Skin epidermis (tissue), 12 donors: ENCODE results near the gene VSTM2L.

Source experiments
- H3K27ac ChIP-seq, 21 experiments: fragments of 200-600 bp; sonication (generic) in 11 of 21; one replicate each; pipeline ENCODE4 v1.5.0; 2020; ENCODE audit warnings: mild to moderate bottlenecking in 3 of 21, inconsistent platforms in 2 of 21, moderate library complexity in 2 of 21
- H3K4me3 ChIP-seq, 7 experiments: fragments of 200-600 bp; sonication (generic) in 2 of 7; one replicate each; pipeline ENCODE4 v1.5.0; 2020; ENCODE audit warnings: inconsistent platforms in 2 of 7, mild to moderate bottlenecking in 2 of 7, moderate library complexity in 1 of 7

VSTM2L gene

GRCh38 chr20:37898233-37899104, 4.5 kb upstream of the VSTM2L start:
- H3K4me3 ChIP-seq, result no peak overlapping the region
- H3K27ac ChIP-seq, result no peak overlapping the region

- H3K27ac ChIP-seq, result no peak overlapping the region
- H3K4me3 ChIP-seq, result no peak overlapping the region
Observed at GRCh38 chr20:37899105-37900045, 3.6 kb upstream of the VSTM2L start.

- H3K27ac ChIP-seq, result no peak overlapping the region
- no peak overlapping the region for H3K4me3 ChIP-seq
Observed at GRCh38 chr20:37901240-37901639, 1.7 kb upstream of the VSTM2L start.

GRCh38 chr20:37901654-37902503, 1.0 kb upstream of the VSTM2L start:
- no peak overlapping the region for H3K27ac ChIP-seq
- H3K4me3 ChIP-seq, result peak overlapping the region in 1 of 7 experiments; percentile 28

DNA sequence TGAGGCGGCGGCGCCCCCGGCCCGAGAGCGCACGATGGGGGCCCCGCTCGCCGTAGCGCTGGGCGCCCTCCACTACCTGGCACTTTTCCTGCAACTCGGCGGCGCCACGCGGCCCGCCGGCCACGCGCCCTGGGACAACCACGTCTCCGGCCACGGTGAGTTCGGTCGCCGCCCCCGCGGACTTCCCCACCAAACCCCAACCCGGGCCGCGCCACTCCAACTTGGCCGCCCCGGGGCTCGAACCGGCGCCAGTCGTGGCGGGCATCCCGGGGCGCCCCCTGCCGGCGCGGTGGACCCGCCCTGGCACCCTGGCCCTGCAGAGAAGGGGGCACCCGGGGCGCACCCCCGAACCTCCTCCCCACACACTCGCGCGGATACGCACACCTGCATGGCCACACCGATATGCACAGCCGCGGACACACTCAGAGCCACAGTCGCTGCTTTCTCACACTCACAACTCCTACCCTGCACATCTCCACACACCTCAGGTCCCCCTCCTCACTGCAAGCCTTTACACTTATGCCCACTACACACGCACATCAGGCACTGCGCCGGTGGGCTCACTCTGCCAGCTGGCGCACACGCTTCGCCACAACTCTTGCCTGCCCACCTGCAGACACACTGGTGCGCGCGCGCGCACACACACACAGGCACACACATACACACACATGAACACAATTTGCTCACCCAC, 535 bp downstream of the VSTM2L start:
- Histone ChIP-seq H3K27ac (no peak overlapping the region), H3K4me3 (peak overlapping the region in 6 of 7 experiments; percentile 10 to 29 (median 20))

- H3K4me3 ChIP-seq, result no peak overlapping the region
Observed at GRCh38 chr20:37904008-37904642, 1.2 kb downstream of the VSTM2L start.

DNA sequence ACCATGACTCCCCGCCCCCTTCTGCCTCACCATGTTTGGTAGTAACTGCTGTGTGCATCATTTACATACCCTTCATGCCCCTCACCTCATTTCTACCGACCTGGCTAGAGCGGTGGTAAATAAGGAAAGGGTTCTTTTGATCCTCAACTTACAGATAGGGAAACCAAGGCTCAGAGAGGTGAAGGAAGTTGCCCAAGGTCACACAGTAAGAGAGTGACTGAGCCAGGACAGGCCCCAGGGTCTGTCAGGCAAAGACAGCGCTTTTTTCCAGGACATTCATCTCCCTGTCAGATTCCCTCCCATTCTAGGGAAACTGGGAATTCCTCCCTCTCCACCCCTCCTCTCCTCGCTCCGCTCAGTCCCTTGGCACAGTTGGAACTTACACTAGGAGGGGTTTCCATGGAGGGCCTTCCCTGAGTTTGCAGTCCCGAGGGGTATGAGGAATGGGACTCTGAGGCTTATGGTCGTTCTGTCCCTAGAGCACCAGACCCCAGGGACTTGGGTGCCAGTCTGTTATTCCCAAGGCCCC, 2.0 kb downstream of the VSTM2L start:
- no peak overlapping the region for H3K27ac ChIP-seq
- no peak overlapping the region for H3K4me3 ChIP-seq

More at GRCh38 chr20:37904008-37904642, 1.2 kb downstream of the VSTM2L start:
- no peak overlapping the region for H3K27ac ChIP-seq

DNA sequence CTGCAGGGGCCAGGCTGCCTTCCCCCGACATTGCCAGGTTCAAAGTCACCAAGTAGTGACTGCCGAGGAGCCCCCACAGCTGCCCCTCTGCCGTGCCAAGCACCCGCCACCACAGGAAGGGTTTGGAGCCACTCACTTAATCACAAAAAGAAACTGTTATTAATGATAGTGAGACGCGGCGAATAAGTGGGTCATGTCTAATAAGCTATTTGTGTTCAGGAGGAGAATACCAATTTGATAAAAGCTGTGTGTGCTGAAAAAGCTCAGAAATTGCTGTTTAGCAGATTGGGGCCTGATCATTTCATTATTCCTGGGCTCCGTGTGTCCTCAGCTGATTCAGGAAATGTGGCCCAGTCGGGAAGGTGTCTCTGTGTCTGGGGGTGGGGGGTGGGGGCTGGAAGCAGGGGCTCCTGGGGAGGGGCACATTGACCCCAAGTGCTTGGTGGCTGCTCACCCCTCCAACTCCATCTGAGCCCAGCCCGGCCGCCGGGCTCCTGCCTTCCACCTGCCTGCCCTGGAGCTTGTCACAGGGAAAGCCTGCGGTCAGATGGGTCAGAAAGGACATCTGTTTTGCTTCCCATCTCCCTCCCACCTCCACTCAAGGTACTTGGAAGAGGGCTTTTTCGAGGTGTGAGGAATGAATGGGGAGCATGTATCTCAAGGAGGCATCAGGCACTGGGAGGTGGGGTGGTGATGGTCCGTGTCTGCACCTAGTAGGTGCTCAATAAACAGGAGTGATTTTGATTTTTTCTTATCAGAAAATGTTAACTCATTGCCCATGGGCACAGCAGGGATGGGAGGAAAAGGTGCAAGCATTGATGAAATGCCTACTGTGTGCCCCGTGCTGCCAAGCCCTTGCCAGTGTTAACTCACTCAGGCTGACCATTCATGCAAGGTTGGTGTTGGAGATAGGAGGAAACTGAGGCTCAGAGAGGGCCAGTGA, 3.0 kb downstream of the VSTM2L start:
- Histone ChIP-seq H3K27ac (no peak overlapping the region), H3K4me3 (no peak overlapping the region)

DNA sequence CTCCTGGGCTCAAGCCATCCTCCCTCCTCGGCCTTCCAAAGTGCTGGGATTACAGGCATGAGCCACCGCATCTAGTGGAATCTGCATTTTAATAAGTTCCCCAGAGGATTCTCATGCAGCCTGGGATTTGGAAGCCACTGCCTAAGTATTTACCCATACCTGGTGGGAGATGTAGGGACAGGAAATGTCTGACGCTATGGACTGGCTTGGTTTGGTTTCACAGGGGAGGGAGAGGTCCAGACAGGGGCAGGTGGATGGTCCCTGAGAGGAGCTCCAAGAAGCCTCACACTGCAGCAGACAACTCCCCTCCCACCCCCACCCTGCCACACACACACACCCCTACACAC, 4.4 kb downstream of the VSTM2L start:
- Histone ChIP-seq H3K4me3 (no peak overlapping the region), H3K27ac (no peak overlapping the region)

DNA sequence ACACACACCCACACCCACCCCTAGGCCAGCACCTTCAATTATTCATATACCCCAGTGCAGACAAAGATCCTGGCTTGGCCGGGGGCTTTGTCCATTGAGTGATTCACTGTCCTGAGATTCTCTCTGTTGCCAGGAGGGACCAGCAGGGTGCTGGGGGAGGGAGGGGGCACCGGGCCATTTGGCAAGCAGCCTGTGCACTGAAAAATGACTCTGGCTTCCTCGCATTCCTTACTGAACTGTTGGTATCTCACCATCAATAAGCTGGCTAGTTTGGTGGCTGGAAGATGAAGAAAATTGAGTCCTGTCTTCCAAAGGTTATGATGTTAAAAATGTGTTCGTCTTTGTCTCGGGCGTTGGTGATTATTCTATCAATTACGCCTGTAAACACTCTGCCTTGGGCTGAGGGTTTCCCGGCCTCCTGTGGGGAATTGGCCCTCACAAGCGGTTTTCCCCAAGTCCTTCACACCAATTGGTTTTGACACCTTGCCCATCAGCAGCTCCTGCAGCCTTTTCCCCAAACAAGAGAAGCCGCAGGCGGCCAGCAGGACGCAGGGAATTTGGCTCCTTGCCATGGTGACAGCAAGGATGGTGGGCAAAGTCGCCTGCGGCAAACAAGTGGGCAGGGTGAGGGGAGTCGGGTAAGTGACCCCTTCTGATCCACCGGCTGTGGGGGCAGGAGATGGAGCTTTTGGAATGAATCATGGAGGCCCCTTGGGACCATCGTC, 4.9 kb downstream of the VSTM2L start:
- H3K27ac ChIP-seq, result no peak overlapping the region
- no peak overlapping the region for H3K4me3 ChIP-seq

DNA sequence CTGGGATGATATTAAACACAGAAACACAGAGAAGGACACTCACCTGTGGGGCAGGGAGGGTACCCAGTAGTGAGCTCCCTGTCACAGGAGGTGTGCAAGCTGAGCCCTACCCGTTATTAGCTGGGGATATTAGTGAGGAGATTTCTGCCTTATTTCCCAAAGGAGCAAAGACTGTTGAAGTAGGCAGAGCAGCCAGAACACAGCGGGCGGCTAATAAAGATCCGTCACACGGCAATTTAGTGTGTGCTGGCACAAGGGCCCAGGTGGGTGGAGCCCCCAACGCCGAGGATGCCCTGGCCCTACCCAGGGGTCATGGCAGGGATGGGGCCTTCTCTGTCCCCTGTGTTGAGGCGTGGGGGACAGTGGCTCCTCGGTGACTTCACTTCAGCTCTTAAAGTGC, 8.3 kb downstream of the VSTM2L start:
- H3K27ac ChIP-seq, result no peak overlapping the region
- no peak overlapping the region for H3K4me3 ChIP-seq

- H3K27ac ChIP-seq, result no peak overlapping the region
Observed at GRCh38 chr20:37911838-37912281, 8.9 kb downstream of the VSTM2L start.

DNA sequence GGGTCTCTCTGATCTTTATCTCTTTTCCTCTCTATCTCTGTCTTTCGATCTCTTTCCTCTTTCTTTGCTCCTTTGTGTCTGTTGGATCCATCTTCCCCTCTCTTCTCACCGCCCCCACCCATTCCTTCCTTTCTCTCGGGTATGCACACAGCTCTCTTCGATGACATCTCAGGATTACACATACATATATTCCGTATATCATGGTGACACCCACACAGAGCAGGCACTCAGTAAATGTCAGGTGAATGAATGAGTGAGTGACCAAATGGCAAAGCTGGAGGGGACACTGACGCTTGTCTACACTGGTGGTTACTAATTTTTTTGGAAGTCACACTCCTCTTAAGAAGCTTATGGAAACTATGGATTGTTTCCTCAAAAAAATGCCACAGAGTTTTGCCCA, 9.9 kb downstream of the VSTM2L start:
- Histone ChIP-seq H3K4me3 (no peak overlapping the region), H3K27ac (no peak overlapping the region)

More at GRCh38 chr20:37911838-37912281, 8.9 kb downstream of the VSTM2L start:
- no peak overlapping the region for H3K4me3 ChIP-seq

GRCh38 chr20:37913567-37914366, 10.8 kb downstream of the VSTM2L start:
- Histone ChIP-seq H3K27ac (no peak overlapping the region), H3K4me3 (no peak overlapping the region)

GRCh38 chr20:37914367-37914671, 11.4 kb downstream of the VSTM2L start:
- no peak overlapping the region for H3K4me3 ChIP-seq
- no peak overlapping the region for H3K27ac ChIP-seq
